GM19193 (cell line): ENCODE measurements around the gene HOXB9.

Experiments used
- POLR2A ChIP-seq: IDR thresholded peaks from 4 replicates; pipeline ENCODE4 v1.6.1; 2011; ENCODE audit not compliant: insufficient read depth, insufficient read length; ENCODE audit errors: extremely low read depth

HOXB9 gene

GRCh38 chr17:48593126-48593829 is 32.9 kb downstream of the HOXB9 start, which contains the start of gene HOXB5:
HOXB5 (minus strand) TSS chr17:48593779; CDS start chr17:48593682, 97 bp downstream.
- no peak for TF ChIP-seq POLR2A

GRCh38 chr17:48592577-48592976 is 33.6 kb downstream of the HOXB9 start:
- TF ChIP-seq POLR2A, result no peak

- no peak for TF ChIP-seq POLR2A
These were observed 34.1 kb downstream of the HOXB9 start for GRCh38 chr17:48592057-48592514.

GRCh38 chr17:48591255-48592056 is 34.7 kb downstream of the HOXB9 start:
- TF ChIP-seq POLR2A, result no peak

- TF ChIP-seq POLR2A, result no peak
These were observed 35.5 kb downstream of the HOXB9 start for GRCh38 chr17:48590607-48591161.

- TF ChIP-seq POLR2A, result peak; percentile 19
These were observed 36.1 kb downstream of the HOXB9 start, which contains the start of gene HOXB3 for GRCh38 chr17:48589831-48590606. HOXB3 (minus strand) TSS chr17:48590241; CDS start chr17:48552474, 37,767 bp downstream.

- no peak for TF ChIP-seq POLR2A
These were observed 36.9 kb downstream of the HOXB9 start for GRCh38 chr17:48589060-48589830.

GRCh38 chr17:48588528-48588927 is 37.6 kb downstream of the HOXB9 start:
- TF ChIP-seq POLR2A, result no peak

GRCh38 chr17:48588074-48588415 is 38.1 kb downstream of the HOXB9 start:
- TF ChIP-seq POLR2A, result no peak

GRCh38 chr17:48587276-48588073 is 38.7 kb downstream of the HOXB9 start:
- TF ChIP-seq POLR2A, result no peak

- TF ChIP-seq POLR2A, result no peak
These were observed 39.6 kb downstream of the HOXB9 start for GRCh38 chr17:48586355-48587258.

GRCh38 chr17:48584223-48584741 is 41.9 kb downstream of the HOXB9 start:
- no peak for TF ChIP-seq POLR2A
